ENCODE results near the gene BPIFB3. TPM values are rescaled to one million over a fixed set of nuclear protein-coding genes. Genes with fewer than 3 reads are reported as not detected.
A peak's percentile ranks its signal among the peaks of the same experiment; 100 is the strongest.

The BPIFB3 gene
- total and polyA plus RNA-seq, 2 of the 13 experiments (the other 11 are each of a cell fraction or from before 2014, with no cell fraction given) = 0.09 TPM; not detected in 1

GRCh38 chr20:33007376-33008335 is 46.0 kb upstream of the BPIFB3 start, which contains the start of gene BPIFB2 (continued):
- TF ChIP-seq AHDC1 (CRISPR knock-in tag; IDR thresholded peaks at IDR 0.05; ENCODE audit: borderline replicate concordance) (no peak; the same call in 1 of the 2 replicates), YY1 (IDR thresholded peaks at IDR 0.05; ENCODE audit: insufficient read depth, insufficient replicate concordance, low read depth, low read length) (peak; percentile 84), PITX1 (CRISPR knock-in tag; IDR thresholded peaks at IDR 0.05) (peak; percentile 71), PRDM10 (CRISPR knock-in tag; IDR thresholded peaks at IDR 0.05; ENCODE audit: low read depth) (peak; percentile 77; the same call in 1 of the 2 replicates), CEBPB (IDR thresholded peaks at IDR 0.05; ENCODE audit: borderline replicate concordance, low read depth, low read length) (peak; percentile 50; the same call in 1 of the 2 replicates), HOXA7 (CRISPR knock-in tag; IDR thresholded peaks at IDR 0.05) (no peak), ZFP37 (CRISPR knock-in tag; IDR thresholded peaks at IDR 0.05; ENCODE audit: borderline replicate concordance) (peak; percentile 26; the same call in 1 of the 2 replicates), SOX6 (IDR thresholded peaks at IDR 0.05) (no peak), SOX6 (CRISPR knock-in tag; IDR thresholded peaks at IDR 0.05) (peak; percentile 80), ZNF800 (CRISPR knock-in tag; IDR thresholded peaks at IDR 0.05) (peak; percentile 80; the same call in 1 of the 2 replicates), KAT2B (IDR thresholded peaks at IDR 0.05; ENCODE audit: borderline replicate concordance, low read depth, low read length) (no peak), ZNF292 (CRISPR knock-in tag; IDR thresholded peaks at IDR 0.05; ENCODE audit: borderline replicate concordance, low read depth) (peak; percentile 91), IRF9 (CRISPR knock-in tag; IDR thresholded peaks at IDR 0.05; ENCODE audit: borderline replicate concordance) (peak; percentile 70)
